Inflammatory macrophage treated with lipopolysaccharide for 4 hours (primary cell): Measurements from ENCODE around the gene PCDH9.
"Not testable (repeated sequence)": the region's sequence is repeated elsewhere in the genome, so short reads cannot be mapped to it uniquely, and the experiment has no call there.

Experiments used
- DNase-seq: peaks from one replicate; pipeline ENCODE4 v3.0.0-alpha.2; 2020

Gene PCDH9

DNA sequence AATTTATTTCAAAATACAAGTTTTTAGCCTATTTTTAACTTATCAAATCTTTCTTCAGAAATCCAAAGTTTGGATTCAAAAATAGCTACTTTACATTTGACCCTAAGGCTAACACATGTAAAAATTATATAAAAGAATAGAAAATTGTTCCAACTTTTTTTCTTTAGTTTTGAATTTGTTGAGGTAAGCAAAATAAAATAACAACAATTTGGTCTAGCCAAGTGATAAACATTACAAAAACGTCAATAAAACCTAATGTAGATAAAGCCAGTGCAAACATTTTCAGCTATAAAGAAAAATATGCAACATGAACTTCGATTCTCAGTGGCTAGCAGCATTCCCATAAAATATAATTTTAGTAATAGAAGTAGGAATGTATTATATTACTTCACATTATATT is 400.3 kb downstream of the PCDH9 start:
- DNase-seq = no peak

GRCh38 chr13:66826398-66826797 is 403.7 kb downstream of the PCDH9 start:
- DNase-seq = no peak

DNA sequence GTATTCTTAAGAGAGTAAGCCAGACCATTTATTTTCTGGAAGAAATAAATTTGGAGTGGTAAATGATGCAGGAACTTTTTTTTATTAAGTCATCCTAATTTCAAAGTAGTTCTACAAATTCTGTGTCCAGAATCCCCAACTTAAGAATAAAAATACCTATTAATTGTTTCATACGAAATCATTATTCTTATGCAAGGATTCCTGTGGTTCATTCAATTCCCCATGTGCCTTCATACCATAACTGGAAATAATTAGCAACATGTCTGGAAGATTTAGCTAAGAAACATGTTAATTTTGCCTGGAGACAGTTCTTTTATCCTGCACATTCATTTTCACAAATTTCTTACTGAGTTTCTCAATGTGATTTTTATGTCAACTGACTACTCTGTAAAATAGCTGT is 408.6 kb downstream of the PCDH9 start:
- no peak for DNase-seq

- no peak for DNase-seq
Measured at GRCh38 chr13:66811455-66811854, 418.7 kb downstream of the PCDH9 start.

DNA sequence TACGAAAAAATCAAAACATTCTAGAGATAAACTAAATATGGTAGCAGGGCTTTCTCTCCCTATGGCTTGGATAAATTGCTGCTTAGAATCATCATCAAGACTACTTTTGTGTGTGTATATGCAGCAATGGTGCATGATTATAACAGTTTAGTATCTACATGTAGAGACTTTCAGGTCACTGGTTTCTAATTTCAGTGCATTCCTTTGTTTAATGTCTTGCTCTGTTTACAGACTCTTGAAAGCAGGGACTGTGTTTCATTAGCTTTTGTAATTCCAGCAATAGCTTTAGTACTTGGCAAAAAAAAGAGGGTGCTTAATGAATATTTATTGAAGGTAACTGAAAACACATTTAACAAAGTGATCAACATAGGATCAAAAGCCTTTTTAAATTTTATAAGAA is 420.7 kb downstream of the PCDH9 start:
- no peak for DNase-seq

GRCh38 chr13:66807251-66807650 is 422.9 kb downstream of the PCDH9 start:
- no peak for DNase-seq

DNA sequence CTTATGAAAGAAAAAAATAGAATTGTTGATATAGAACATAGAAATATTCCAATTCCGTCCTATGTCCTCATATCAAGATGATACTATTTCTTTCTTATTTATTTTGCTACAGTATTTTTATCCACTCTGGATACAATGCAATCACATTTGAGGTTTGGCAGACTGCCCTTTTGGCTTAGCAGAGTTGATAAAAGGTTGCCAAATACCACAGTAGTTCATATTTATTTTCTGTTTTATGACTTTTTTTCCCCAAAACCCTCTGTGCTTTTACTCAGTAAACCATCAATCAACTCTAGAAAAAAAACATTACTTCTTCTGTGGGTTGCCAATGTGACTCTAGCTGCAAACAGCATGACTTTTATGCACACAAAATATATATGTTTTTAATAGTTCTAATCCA is 424.5 kb downstream of the PCDH9 start:
- DNase-seq = no peak

- no peak for DNase-seq
Measured at GRCh38 chr13:66803808-66804456, 426.2 kb downstream of the PCDH9 start.

DNA sequence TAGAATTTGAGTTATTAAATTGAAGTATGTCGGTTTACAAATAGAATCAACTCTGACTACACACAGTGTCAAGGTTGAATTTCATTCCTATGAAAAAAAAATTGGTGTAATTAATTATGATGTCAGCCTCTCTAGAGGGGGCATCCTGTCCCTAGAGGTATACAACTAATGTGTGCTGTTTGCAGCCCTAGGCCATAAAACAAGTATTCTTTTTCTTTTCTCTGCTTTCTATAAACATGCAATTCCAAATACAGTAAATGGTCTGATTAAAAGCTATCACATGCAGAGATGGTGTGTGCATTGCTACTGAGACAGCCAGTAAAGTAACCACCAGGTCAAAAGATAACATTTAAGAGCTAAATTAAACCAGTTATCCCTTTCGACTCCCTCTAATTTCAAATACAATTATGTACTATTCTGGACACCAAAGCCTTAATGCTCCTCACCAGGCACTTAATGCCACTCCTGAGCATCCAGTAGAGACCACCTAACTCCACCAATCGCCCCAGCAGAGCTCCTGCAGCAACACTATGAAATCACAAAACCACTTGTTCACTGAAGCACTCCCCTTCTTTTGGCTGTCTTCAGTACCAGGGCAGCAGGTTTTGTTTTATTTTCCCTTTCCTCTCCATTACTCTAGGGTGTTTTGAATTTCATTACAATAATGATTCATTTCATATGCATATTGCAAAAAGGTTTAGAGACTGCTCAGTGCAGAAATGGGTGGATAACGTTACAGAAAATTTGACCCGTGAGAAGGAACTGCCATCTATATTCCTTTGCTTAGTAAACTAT is 426.9 kb downstream of the PCDH9 start:
- no peak for DNase-seq

- DNase-seq = no peak
Measured at GRCh38 chr13:66795636-66796035, 434.5 kb downstream of the PCDH9 start.

DNA sequence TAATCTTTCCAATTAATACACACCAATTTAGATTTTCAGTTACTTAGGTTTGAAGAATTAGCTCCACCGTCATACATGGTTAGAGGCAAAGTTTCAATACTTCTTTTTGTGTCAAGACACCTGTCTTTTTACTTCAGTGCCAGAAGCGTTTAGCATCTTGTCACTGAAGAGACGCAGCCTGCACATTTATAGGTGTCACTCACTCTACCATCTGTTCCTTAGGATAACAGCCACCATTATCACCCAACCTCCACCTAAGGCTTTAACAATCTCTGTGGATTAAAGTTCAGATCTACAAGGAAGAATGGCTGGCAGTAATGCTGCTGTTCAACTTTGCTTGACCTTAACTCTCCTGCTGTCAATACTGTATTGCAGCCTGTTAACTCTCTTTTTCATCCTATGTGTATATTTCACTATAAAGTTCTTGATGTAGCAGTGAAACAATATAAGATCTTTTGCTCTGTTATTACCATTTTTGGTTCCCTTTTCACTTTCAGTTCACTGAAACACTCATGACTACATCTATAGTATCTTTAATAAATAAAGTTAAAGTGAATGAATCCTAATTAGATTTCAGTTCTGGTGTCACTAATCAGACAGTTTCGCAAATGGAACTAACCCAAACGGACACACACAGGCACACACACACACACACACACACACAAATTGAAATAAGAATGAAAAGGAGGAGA is 435.6 kb downstream of the PCDH9 start:
- no peak for DNase-seq

DNA sequence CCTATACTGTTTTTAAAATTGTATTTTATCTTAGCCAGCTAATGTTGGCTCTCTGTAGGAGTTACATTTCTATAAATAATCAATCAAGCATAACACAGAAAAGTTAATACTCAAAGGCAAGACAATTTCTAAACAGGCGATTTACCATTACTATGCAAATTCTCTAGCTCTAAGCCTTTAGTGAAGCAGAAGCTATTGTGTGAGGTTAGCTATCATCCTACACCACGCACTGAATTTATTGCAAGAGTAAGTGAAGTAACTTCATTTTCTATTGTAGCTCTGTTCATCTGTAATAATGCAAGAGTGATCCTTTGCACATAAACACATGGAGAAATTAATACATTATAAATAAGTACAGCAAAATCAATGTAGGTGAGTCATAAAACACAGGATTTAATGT is 439.3 kb downstream of the PCDH9 start:
- no peak for DNase-seq

DNA sequence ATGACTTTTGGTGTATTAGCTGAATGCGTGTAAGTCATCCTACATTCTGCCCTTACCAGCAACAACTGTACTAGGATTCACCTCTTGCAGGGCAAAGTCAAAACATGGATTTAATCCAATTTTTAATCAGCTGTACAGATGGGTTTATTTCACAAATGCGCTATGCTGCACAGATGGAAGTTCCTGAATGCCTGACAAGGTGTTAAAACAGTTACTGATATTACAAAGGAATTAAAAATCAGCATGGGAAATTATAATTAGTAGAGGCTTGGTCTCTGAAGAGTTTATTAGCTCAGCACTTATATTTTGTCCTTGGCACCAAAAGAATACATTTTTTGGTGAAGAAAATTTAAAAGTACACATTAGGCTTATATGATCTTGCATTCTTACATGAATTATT is 448.9 kb downstream of the PCDH9 start:
- DNase-seq = no peak

DNA sequence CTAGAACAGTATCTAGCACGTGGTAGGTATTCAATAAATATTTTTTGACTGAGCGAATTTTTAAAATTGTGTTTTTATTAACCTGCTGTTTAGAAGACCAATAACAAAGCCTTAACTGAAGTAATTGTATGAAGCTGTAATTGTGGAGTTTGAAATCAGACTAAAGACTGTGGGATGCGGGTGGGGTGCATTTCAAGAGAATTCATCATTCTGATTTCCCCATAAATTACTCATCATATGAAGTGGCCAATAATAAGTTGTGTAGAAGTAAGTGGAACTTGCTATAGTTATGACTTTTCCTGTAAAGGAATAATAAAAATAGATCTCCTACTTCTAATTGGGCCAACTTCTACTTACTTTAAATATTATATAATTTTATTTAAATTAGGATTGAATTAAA is 449.3 kb downstream of the PCDH9 start:
- DNase-seq = no peak

DNA sequence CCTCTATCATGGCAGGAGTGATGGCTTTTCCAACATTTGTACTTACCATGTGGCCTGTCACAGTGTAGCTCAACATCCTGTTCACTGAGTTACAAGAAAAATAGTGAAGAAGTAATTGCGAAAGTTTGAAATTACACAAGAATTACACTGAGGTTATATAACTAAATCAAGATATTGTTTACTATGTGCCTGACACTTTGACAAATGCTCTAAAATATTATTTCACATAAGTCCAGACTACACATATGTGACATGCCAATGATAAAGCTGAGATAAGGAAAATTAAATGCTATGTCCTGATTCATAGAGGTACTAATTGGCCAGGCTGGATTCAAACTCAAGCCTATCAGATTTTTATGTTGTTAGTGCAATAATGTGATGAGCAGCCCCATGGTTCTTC is 451.7 kb downstream of the PCDH9 start:
- DNase-seq = peak; percentile 3

- DNase-seq = no peak
Measured at GRCh38 chr13:66775196-66775595, 454.9 kb downstream of the PCDH9 start.

GRCh38 chr13:66774046-66774445 is 456.1 kb downstream of the PCDH9 start:
- DNase-seq = no peak

DNA sequence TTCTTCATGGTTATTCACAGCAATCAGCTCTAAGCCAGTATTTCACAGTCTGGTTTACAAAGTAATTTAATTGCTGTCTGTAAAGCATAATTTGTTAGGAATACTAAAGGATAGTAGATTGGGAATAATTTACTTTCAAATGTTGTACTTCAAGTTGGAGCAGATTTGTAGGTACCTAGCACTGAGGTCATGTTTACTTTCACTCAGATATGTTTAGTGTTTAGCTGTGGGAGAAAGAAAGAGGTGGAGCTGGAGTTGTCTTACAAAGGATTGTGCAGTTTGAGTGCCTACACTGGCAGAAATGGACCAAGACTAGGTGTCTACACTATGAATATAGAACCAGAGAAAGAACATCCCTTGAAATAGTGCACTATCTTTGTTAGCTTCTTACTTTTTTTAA is 464.6 kb downstream of the PCDH9 start:
- no peak for DNase-seq

- not testable (repeated sequence) for DNase-seq
Measured at GRCh38 chr13:66760678-66761077, 469.5 kb downstream of the PCDH9 start.

DNA sequence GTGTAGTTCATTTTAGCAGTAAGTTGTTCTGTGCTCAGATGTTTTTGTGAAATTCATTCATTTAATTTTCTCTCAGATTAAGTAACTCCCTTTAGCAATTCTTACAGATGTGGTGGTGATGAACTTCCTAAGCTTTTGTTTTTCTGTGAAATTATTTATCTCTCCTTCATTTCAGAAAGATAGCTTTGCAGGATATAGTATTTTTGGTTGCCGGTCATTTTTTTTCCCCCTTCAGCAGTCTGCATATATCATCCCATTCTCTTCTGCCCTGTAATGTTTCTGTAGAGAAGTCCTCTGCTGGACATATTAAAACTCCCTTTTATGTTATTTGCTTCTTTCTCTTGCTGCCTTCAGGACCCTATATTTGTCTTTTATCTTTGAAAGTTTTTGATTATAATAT is 470.2 kb downstream of the PCDH9 start:
- no peak for DNase-seq

DNA sequence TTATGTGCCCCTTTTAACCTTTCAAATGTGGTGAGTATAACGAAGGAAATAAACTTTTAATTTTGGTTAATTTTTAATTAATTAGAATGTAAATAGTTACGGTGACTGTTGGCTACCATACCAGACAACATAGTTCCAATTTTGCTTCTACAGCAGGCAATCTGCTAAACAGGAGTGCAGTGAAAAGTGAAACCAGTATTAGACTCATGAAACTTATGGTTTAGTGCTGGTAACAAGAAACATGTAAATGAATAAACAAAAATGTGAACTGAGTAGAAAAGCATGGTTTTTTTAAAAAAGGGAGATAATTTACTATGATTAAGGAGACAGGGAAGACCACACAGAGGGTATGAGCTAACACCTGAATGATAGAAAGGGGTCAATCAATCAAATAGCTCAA is 478.4 kb downstream of the PCDH9 start:
- DNase-seq = no peak

GRCh38 chr13:66748712-66749111 is 481.4 kb downstream of the PCDH9 start:
- no peak for DNase-seq

DNA sequence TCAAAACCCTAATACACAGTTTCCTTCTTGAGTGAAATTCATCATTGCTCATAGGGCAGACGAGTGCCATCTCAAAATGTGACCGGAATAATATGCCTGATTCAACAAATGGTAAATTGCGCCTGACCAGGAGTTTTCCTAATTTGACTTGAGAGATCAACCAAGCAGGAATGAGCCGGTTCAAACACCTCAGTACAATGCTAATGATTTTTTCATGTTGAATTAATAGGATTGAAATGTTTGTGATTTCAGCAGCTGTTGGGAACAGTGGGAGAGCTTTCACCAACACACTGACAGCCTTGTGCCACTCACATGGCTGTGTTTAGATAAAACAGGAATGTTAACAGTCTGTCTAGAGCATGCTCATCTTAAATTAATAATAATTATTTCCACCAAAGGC is 484.8 kb downstream of the PCDH9 start:
- DNase-seq = no peak

DNA sequence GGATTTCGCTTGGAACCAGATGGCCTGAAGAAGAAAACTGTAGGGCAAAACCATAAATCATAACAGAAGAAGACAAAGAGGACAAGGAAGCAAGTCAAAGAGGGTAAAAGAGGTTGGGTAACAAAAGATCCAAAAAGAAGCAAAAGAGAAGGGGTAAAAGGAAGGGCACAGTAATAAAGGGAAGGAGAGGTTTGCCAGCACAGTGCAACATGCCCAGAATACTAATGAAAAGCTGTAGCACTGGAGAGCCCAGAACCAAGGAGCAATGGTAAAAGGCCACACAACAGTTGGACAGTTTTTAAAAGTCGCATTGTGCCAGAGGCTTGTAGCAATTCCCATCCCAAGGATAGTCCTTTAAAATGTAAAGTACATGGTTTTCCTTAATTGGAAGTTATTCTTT is 506.6 kb downstream of the PCDH9 start:
- no peak for DNase-seq
